ENCODE results near the gene PRELP.

Gene PRELP

DNA sequence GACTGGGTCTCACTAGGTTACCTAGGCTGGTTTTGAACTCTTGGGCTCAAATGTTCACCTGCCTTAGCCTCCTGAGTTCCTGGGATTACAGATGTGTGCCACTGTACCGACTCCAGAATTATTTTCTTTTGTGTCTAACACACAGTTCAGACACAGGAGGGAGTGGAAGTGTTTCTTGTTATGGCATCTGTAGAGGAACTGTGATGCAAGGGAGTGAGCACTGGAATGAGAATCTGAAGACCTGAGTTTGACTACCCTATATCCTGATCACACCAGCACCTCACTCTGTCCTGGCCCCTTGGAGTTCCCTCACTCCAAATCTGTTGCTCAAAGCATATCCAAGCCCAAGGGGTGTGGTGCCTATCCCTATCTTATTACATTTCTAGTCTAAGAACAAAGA is 33.5 kb downstream of the PRELP start:
- no peaks in the 10 kb centered on the region for H3K9me3 ChIP-seq (ENCODE audit: control insufficient read depth, insufficient read depth, low read depth, low read length)
- peaks cover 7% of the 10 kb centered on the region for H3K4me1 ChIP-seq (ENCODE audit: control insufficient read depth, insufficient read depth, low read length)
- H3K27ac ChIP-seq (ENCODE audit: extremely low read depth, low read depth, low read length): no peak overlapping the region
- ChIA-PET CTCF (interaction anchor here (0.7 to 11.2 kb wide), 4 partner anchors 65 to 193 kb away, joined by 3 to 205 read pairs (median 4); no protein-coding TSS in a partner anchor), POLR2A (no interaction called here)
- no peak overlapping the region for H3K4me3 ChIP-seq (ENCODE audit: low read depth, low read length)
- TF ChIP-seq KLF1 (tag by site-specific recombination; IDR thresholded peaks at IDR 0.05) (peak; percentile 24; the same call in 1 of the 2 replicates), ZNF658 (tag by site-specific recombination; IDR thresholded peaks at IDR 0.05) (no peak), ZNF626 (tag by site-specific recombination; IDR thresholded peaks at IDR 0.05) (no peak), OVOL3 (tag by site-specific recombination; IDR thresholded peaks at IDR 0.05) (no peak), ZNF600 (tag by site-specific recombination; IDR thresholded peaks at IDR 0.05) (0 out of 2 replicates have a peak, but pooled peaks have one; percentile 43)
- TF ChIP-seq, protein P1, sequence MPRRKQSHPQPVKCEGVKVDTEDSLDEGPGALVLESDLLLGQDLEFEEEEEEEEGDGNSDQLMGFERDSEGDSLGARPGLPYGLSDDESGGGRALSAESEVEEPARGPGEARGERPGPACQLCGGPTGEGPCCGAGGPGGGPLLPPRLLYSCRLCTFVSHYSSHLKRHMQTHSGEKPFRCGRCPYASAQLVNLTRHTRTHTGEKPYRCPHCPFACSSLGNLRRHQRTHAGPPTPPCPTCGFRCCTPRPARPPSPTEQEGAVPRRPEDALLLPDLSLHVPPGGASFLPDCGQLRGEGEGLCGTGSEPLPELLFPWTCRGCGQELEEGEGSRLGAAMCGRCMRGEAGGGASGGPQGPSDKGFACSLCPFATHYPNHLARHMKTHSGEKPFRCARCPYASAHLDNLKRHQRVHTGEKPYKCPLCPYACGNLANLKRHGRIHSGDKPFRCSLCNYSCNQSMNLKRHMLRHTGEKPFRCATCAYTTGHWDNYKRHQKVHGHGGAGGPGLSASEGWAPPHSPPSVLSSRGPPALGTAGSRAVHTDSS (tag by site-specific recombination; IDR thresholded peaks at IDR 0.05): no peak
- H3K36me3 ChIP-seq (ENCODE audit: control insufficient read depth in 2 of 2, insufficient read depth in 1 of 2, low read length in 2 of 2): no peaks in the 10 kb centered on the region

DNA sequence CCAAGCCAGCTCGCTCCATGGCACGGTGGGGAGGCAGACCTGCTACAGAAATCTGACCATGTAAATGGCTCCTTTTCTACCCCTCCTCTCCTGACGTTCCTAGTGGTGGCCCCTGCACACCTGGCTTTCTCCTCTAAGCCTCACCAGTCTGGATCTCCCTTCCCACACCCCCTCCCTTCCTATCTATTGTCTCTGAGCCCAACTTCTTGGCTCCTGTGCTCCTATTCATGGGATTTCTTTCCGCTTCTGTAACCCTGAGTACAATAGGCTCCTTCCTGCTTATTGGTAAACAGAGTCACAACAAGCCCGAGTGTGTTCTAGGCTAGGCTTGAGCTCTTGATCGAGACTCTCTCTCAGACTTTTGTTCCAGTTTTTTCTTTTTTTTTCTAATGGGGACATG is 35.9 kb downstream of the PRELP start:
- H3K9me3 ChIP-seq (ENCODE audit: control insufficient read depth, insufficient read depth, low read depth, low read length): no peaks in the 10 kb centered on the region
- TF ChIP-seq KLF7 (tag by site-specific recombination; IDR thresholded peaks at IDR 0.05; ENCODE audit: borderline replicate concordance) (no peak), ZNF677 (tag by site-specific recombination; IDR thresholded peaks at IDR 0.05) (no peak), ZNF16 (tag by site-specific recombination; IDR thresholded peaks at IDR 0.05; ENCODE audit: low read depth) (no peak), OVOL3 (tag by site-specific recombination; IDR thresholded peaks at IDR 0.05) (no peak)
- TF ChIP-seq, protein P2, sequence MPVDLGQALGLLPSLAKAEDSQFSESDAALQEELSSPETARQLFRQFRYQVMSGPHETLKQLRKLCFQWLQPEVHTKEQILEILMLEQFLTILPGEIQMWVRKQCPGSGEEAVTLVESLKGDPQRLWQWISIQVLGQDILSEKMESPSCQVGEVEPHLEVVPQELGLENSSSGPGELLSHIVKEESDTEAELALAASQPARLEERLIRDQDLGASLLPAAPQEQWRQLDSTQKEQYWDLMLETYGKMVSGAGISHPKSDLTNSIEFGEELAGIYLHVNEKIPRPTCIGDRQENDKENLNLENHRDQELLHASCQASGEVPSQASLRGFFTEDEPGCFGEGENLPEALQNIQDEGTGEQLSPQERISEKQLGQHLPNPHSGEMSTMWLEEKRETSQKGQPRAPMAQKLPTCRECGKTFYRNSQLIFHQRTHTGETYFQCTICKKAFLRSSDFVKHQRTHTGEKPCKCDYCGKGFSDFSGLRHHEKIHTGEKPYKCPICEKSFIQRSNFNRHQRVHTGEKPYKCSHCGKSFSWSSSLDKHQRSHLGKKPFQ (tag by site-specific recombination; IDR thresholded peaks at IDR 0.05): no peak
- POLR2A ChIA-PET: no interaction called here
- no peak overlapping the region for H3K4me3 ChIP-seq (ENCODE audit: low read depth, low read length)
- no peaks in the 10 kb centered on the region for H3K36me3 ChIP-seq (ENCODE audit: control insufficient read depth in 2 of 2, insufficient read depth in 1 of 2, low read length in 2 of 2)
- H3K4me1 ChIP-seq (ENCODE audit: control insufficient read depth, insufficient read depth, low read length): peaks cover 7% of the 10 kb centered on the region
- CTCF ChIA-PET: interaction anchor here (11.2 kb wide), 1 partner anchor 191 kb away, joined by 205 read pairs; no protein-coding TSS in a partner anchor
- no peak overlapping the region for H3K27ac ChIP-seq (ENCODE audit: extremely low read depth, low read depth, low read length)

DNA sequence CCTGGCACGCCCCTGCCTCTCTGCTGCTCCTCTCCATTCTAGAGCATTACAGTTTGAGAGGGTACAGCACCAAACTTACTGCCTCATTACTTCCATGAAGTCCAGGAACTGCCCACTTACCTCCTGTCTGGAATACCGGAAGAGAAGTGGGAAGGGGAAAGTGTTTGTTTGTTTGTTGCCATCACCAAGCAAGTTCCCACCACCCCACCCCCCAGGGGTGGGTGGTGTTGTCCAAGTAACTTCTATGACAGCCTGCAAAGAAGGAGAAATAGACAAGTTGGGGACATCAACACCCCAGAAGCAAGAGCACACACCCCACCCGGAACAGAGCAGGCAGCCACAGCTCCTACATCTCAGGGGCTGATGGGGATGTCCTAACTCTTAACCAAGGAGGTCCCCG is 36.3 kb downstream of the PRELP start:
- POLR2A ChIA-PET: no interaction called here
- Histone ChIP-seq H3K4me3 (ENCODE audit: low read depth, low read length) (no peak overlapping the region), H3K27ac (ENCODE audit: extremely low read depth, low read depth, low read length) (no peak overlapping the region), H3K36me3 (ENCODE audit: control insufficient read depth in 2 of 2, insufficient read depth in 1 of 2, low read length in 2 of 2) (no peaks in the 10 kb centered on the region), H3K9me3 (ENCODE audit: control insufficient read depth, insufficient read depth, low read depth, low read length) (no peaks in the 10 kb centered on the region), H3K4me1 (ENCODE audit: control insufficient read depth, insufficient read depth, low read length) (peaks cover 7% of the 10 kb centered on the region)
- TF ChIP-seq ZFHX2 (tag by site-specific recombination; conservative IDR thresholded peaks at IDR 0.05) (0 out of 2 replicates have a peak, but pooled peaks have one; percentile 15), KLF9 (tag by site-specific recombination; IDR thresholded peaks at IDR 0.05; ENCODE audit: low read depth) (no peak)
- TF ChIP-seq, protein P3, sequence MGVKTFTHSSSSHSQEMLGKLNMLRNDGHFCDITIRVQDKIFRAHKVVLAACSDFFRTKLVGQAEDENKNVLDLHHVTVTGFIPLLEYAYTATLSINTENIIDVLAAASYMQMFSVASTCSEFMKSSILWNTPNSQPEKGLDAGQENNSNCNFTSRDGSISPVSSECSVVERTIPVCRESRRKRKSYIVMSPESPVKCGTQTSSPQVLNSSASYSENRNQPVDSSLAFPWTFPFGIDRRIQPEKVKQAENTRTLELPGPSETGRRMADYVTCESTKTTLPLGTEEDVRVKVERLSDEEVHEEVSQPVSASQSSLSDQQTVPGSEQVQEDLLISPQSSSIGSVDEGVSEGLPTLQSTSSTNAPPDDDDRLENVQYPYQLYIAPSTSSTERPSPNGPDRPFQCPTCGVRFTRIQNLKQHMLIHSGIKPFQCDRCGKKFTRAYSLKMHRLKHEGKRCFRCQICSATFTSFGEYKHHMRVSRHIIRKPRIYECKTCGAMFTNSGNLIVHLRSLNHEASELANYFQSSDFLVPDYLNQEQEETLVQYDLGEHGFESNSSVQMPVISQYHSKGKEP (tag by site-specific recombination; IDR thresholded peaks at IDR 0.05): no peak
- CTCF ChIA-PET: interaction anchor here (11.2 kb wide), 1 partner anchor 191 kb away, joined by 205 read pairs; no protein-coding TSS in a partner anchor

DNA sequence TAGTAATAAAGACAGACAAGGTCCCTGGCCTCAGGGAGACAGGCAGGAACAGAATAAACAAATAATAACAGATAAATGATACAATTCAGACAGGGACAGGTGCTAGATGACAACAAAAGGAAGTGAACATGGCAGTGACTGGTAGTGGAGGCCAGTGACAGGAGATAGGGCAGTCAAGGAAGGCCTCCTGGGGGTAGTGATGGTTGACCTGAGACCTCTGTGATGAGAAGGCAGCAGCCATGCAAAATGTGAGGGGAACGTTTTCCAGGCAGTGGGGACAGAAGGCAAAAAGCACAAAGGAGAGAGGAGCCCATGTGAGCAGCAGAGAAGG is 36.9 kb downstream of the PRELP start:
- H3K27ac ChIP-seq (ENCODE audit: extremely low read depth, low read depth, low read length): no peak overlapping the region
- 0 out of 2 replicates have a peak, but pooled peaks have one; percentile 12 for TF ChIP-seq GLIS1 (tag by site-specific recombination; IDR thresholded peaks at IDR 0.05)
- TF ChIP-seq ZNF175 (tag by site-specific recombination; IDR thresholded peaks at IDR 0.05): no peak

More for the DNA sequence above, 36.9 kb downstream of the PRELP start:
- Histone ChIP-seq H3K4me3 (ENCODE audit: low read depth, low read length) (no peak overlapping the region), H3K9me3 (ENCODE audit: control insufficient read depth, insufficient read depth, low read depth, low read length) (no peaks in the 10 kb centered on the region), H3K4me1 (ENCODE audit: control insufficient read depth, insufficient read depth, low read length) (peaks cover 7% of the 10 kb centered on the region), H3K36me3 (ENCODE audit: control insufficient read depth in 2 of 2, insufficient read depth in 1 of 2, low read length in 2 of 2) (no peaks in the 10 kb centered on the region)
- ChIA-PET CTCF (no interaction called here), POLR2A (no interaction called here)
